Endothelial cell of umbilical vein (primary cell): ENCODE measurements around the gene MTFP1.
"Not testable (repeated sequence)": the region's sequence is repeated elsewhere in the genome, so short reads cannot be mapped to it uniquely, and the experiment has no call there.

Source experiments
- CTCF ChIP-seq, 2 donors: IDR thresholded peaks; 1 replicate in 1 of 2; 2 replicates in 1 of 2; pipeline ENCODE4 v1.5.1; 2011; ENCODE audit warnings: low read length in 2 of 2, mild to moderate bottlenecking in 2 of 2, moderate library complexity in 2 of 2, control low read depth in 1 of 2, inconsistent platforms in 1 of 2, low read depth in 1 of 2; ENCODE audit not compliant: insufficient read depth in 1 of 2; ENCODE audit errors: extremely low read depth in 1 of 2
- EZH2 ChIP-seq: IDR thresholded peaks from 2 replicates; pipeline ENCODE4 v1.6.1; 2012; ENCODE audit warnings: borderline replicate concordance, low read depth, mild to moderate bottlenecking, moderate library complexity, low read length, inconsistent platforms; ENCODE audit not compliant: severe bottlenecking
- FOS ChIP-seq: IDR thresholded peaks from 2 replicates; pipeline ENCODE4 v1.6.1; 2011; ENCODE audit warnings: mild to moderate bottlenecking, low read length, moderate library complexity, borderline replicate concordance; ENCODE audit not compliant: insufficient read depth
- JUN ChIP-seq: IDR thresholded peaks from 2 replicates; pipeline ENCODE4 v1.6.1; 2011; ENCODE audit warnings: borderline replicate concordance, low read depth; ENCODE audit not compliant: insufficient read length, insufficient read depth
- MYC ChIP-seq: IDR thresholded peaks from one replicate; pipeline ENCODE4 v1.6.1; 2011; ENCODE audit warnings: mild to moderate bottlenecking, low read depth, low read length
- POLR2A ChIP-seq: IDR thresholded peaks from 2 replicates; pipeline ENCODE4 v1.6.1; 2012; ENCODE audit warnings: low read depth, mild to moderate bottlenecking, control low read depth, low read length
- POLR2AphosphoS5 ChIP-seq: IDR thresholded peaks from 2 replicates; pipeline ENCODE4 v1.6.1; 2012; ENCODE audit warnings: low read depth, mild to moderate bottlenecking, control low read depth, low read length, moderate library complexity; ENCODE audit not compliant: insufficient read depth

- not testable (repeated sequence) for TF ChIP-seq POLR2A; EZH2; CTCF (IDR thresholded peaks at IDR 0.05; ENCODE audit: extremely low read depth in 1 of 2, insufficient read depth in 1 of 2, low read depth in 1 of 2, low read length in 2 of 2); POLR2AphosphoS5; FOS; MYC; JUN
Measured at GRCh38 chr22:30451488-30451887, 25.9 kb downstream of the MTFP1 start.
